Motor neuron (in vitro differentiated cells): ENCODE measurements around the gene ARHGAP10. TPM values are rescaled to one million over a fixed set of nuclear protein-coding genes. Genes with fewer than 3 reads are reported as not detected.

Source experiments
- ATAC-seq, 8 experiments: fragments of 200-7000 bp; cut with Tn5 transposase; replicated peaks in 6 of 8; 2 replicates each; pipeline ENCODE4 v1.8.0; 2021; ENCODE audit warnings: mild to moderate bottlenecking in 8 of 8, moderate library complexity in 8 of 8
- H3K27ac ChIP-seq, 2 donors: fragments of 250-450 bp; sonication (Bioruptor Pico); 2 replicates each; pipeline ENCODE4 v1.9.0; 2021; ENCODE audit warnings: antibody characterized with exemption in 2 of 2, mild to moderate bottlenecking in 2 of 2, moderate library complexity in 1 of 2
- H3K4me1 ChIP-seq, 2 donors: fragments of 250-450 bp; sonication (Bioruptor Pico); replicated peaks in 1 of 2; 2 replicates each; pipeline ENCODE4 v1.6.1; 2021; ENCODE audit warnings: antibody characterized with exemption in 2 of 2, mild to moderate bottlenecking in 2 of 2, moderate library complexity in 1 of 2
- H3K4me3 ChIP-seq, 5 donors: fragments of 250-450 bp; sonication (Bioruptor Pico); 2 replicates each; pipeline ENCODE4 v1.9.0; 2021; ENCODE audit warnings: antibody characterized with exemption in 5 of 5, mild to moderate bottlenecking in 5 of 5, moderate library complexity in 4 of 5
- WGBS, 10 experiments: fragments of 450-650 bp; shearing (Covaris generic); methylation state at CpG; one replicate each; pipeline ENCODE4 v1.0.0; 2022; 5-methylcytosine and 5-hydroxymethylcytosine counted together
- in situ Hi-C, 9 experiments: fragments of 400-800 bp; cut with MboI; loops; one replicate each; pipeline ENCODE4 v1.15.0; 2021; ENCODE audit warnings: low sequenced_read_pairs in 9 of 9, low pct_unique_long_range_greater_than_20kb in 2 of 9; ENCODE audit not compliant: unreplicated experiment in 9 of 9
- total RNA-seq, 8 experiments: library from RNA; unstranded; fragments of 300-600 nt; gene quantifications; 2 replicates each; pipeline versions ENCODE4 v1.2.3 to v1.2.4, GENCODE V29; 2022

ARHGAP10 gene
- total RNA-seq, 8 experiments from 2014 or later: 1.6 to 16.1 (median 8.2) TPM

DNA sequence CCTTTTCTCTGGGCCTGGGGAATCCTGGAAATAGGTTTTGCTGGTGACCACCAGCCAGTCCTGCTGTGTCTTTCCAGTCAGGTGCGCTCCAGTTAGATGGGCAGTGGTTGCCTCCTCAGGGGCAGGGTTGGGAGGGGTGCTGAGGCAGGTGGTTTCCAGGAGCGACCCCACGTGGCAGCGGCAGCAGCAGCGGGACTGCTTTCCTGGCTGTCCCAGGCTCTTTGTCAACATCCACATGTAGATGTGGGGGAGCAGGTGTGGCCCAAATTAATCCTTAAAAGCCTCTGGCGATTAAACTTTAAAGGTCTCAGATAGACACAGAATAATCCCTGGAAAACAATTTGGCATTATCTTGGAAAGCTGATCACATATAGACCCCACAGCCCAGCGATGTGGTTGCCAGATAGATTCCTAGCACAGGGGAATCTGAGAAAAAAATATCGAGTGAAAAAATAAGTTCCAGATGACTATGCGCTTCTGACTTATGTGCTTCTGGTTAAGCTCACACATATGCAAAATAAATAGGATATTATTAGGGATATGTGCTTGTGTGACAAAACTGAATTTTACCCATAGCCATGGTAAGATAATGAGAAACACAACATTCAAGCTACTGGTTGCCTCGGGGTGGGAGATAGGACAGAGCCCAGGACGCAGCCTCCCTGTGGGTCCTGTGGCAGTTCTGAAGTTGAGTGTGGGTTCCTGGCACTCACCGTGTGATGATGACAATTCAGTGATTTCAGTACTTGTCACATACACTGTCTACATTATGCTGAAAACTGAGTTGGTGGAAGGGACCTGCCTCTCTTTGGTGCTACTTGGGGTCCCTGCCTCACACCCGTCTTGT, 336.4 kb downstream of the ARHGAP10 start:
- peaks cover 10 to 13% of the 10 kb centered on the region in 2 donors for H3K4me1 ChIP-seq
- ATAC-seq: peak in 3 of 8 experiments; percentile 4 to 14 (median 5)
- 22 to 94% (median 62%) methylated on average over 1 to 7 of the region's 13 CpGs; no CpG with 5 or more reads in 2 of the 10 experiments for WGBS, 10 experiments
- in situ Hi-C loops: no loop called here
- no peak overlapping the region for H3K4me3 ChIP-seq
- no peak overlapping the region for H3K27ac ChIP-seq

DNA sequence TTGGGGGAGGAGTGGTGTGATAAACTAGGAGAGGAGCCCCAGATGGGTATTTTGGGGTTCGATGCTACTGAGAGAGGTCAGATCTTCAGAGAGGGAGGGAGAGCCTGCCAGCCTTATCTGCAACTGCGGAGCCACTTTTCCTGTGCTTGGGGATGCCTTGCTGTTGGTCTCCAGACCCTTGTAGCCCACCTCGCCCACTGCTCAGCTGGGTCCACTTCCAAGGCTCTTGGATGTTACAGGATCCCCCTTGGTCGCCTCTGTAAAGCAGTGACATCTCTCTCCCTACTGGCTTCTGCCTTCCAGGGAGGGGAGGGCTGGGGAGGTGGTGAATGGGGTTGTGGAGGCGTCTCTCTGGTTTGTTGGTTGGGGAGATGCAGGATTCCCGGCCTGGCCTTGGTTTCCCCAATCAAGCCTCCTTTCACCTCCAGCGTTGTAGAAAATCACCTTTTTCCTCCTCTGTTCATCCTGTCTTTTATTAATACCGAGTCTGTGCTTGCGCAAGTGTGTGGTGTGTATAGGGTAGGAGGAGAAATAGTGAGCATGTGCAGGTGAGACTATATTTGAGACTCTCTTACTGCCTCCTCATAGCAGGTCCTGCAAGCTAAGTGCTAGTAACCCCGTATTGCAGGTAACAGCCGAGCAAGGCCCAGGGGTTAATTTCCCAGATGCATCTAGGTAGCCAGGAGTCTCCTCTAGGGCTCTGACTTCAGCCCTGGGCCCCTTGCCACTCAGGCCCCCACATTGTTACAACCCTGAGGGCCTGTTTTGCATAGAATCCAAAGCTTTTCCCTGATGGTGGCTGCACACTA, 337.4 kb downstream of the ARHGAP10 start:
- in situ Hi-C loops: no loop called here
- WGBS, 10 experiments: 86 to 100% (median 100%) methylated on average over 1 to 4 of the region's 11 CpGs; no CpG with 5 or more reads in 3 of the 10 experiments
- Histone ChIP-seq H3K27ac (no peak overlapping the region), H3K4me1 (peaks cover 8 to 14% of the 10 kb centered on the region in 2 donors), H3K4me3 (no peak overlapping the region)
- ATAC-seq: no peak

DNA sequence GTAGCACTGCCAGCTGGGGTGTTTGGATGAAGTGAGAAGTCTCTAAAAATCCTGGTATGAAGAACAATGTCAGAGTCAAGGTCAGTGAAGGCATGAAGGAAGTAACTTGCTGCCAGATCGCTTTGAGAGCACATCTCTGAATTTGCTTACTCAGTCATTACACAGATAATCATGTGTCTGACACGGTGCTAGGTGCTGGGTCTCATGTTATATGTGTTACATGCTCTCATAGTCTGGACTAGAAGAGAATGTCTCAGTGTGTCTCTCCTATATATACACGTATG, 337.9 kb downstream of the ARHGAP10 start:
- H3K27ac ChIP-seq: no peak overlapping the region
- in situ Hi-C loops: no loop called here

DNA sequence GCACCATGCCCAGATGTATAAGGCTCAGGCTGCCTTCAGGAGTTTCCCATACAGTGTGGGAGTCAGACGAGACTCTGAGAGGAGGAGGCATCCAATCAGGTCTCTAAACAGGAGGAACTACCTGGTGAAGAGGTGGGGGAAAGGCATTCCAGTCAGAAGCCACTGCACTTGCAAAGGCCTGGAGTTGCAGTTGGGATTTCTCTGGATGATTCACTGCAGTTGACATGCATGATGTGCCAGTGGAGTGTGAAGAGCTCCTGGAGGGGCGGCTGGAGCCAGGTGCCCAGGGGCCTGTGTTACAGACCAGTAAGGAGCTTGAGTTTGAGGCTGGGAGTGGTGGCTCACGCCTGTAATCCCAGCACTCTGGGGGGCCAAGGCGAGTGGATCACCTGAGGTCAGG, 339.1 kb downstream of the ARHGAP10 start:
- Histone ChIP-seq H3K4me3 (no peak overlapping the region), H3K4me1 (peaks cover 0 to 3% of the 10 kb centered on the region in 2 donors), H3K27ac (no peak overlapping the region)
- in situ Hi-C loops: no loop called here
- ATAC-seq: no peak
- WGBS, 10 experiments: 40 to 100% (median 82%) methylated on average over 1 to 2 of the region's 4 CpGs; no CpG with 5 or more reads in 4 of the 10 experiments

More for the DNA sequence above, 337.9 kb downstream of the ARHGAP10 start:
- WGBS, 10 experiments: 33 to 100% (median 60%) methylated on average over 1 to 2 of the region's 3 CpGs; no CpG with 5 or more reads in 5 of the 10 experiments
- no peak overlapping the region for H3K4me3 ChIP-seq
- peak in 1 of 8 experiments; percentile 10 for ATAC-seq
- H3K4me1 ChIP-seq: peaks cover 6 to 8% of the 10 kb centered on the region in 2 donors

DNA sequence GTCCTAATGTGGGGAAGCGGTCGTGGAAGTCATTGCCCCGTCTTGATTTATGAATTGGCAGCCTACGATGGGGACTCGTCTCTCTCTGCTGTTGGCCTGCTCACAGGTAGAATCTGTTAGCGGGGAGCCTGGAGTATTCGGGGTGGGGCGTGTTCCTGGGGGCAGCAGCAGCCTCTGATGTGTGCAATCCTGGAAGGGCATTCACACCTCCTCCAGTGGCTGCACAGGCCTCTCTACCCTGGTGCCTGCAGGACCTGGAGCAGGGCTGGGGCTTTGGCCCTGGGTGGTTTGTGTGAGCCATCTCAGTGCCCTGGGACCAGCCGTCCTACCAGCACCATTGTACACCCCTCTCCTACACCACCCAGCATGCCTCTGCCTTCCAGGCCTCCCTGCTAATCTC, 340.9 kb downstream of the ARHGAP10 start:
- in situ Hi-C loops: no loop called here
- Histone ChIP-seq H3K4me1 (peaks cover 0 to 3% of the 10 kb centered on the region in 2 donors), H3K27ac (no peak overlapping the region), H3K4me3 (no peak overlapping the region)
- 82 to 93% methylated on average over 3 to 5 of the region's 9 CpGs; no CpG with 5 or more reads in 8 of the 10 experiments for WGBS, 10 experiments
- ATAC-seq: no peak

DNA sequence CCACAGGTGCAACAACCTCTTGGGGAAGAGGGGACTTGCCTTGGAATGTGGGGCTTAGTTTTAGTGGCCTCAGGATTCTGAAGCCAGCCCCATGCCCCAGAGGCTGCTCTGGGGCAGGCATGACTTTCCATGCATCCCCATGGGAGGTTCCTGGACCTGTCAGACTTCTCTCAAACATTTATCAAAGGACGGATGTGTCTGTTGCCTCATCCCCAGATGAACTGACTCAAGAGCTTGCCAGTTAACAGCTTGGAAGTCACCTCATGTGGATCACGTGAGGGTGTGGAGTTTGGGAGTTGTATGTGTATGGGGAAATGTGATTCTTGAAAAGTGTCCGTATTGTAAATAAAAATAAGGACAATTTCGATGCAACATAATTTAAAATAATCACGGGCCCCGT, 341.5 kb downstream of the ARHGAP10 start:
- H3K4me1 ChIP-seq: peaks cover 0 to 3% of the 10 kb centered on the region in 2 donors
- H3K4me3 ChIP-seq: no peak overlapping the region
- no peak for ATAC-seq
- no peak overlapping the region for H3K27ac ChIP-seq
- in situ Hi-C loops: no loop called here
- 83 to 100% (median 92%) methylated on average over 2 to 3 of the region's 6 CpGs; no CpG with 5 or more reads in 3 of the 10 experiments for WGBS, 10 experiments

DNA sequence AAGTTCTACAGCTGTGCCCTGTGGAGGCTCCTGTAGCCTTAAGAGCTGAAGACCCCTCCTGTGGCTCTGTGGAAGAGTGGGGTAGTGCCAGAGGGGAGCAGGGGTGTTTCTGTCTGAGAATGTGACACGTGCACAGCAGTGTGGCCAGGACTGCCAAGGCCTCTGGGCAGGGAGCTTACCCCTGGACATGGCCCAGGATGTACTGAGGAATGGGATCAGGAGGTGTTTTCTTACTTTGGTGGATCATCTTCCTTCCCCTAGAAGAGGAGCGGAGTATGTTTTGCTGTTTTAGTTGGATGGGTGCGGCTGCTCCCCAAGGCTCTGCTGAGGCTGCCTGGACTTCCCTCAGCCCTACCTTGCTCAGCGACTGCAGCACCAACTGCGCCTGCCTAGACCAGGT, 342.6 kb downstream of the ARHGAP10 start:
- Histone ChIP-seq H3K27ac (no peak overlapping the region), H3K4me1 (peaks cover 0 to 3% of the 10 kb centered on the region in 2 donors), H3K4me3 (no peak overlapping the region)
- in situ Hi-C loops: no loop called here
- ATAC-seq: no peak
- 87 to 100% (median 98%) methylated on average over 1 to 4 of the region's 5 CpGs; no CpG with 5 or more reads in 6 of the 10 experiments for WGBS, 10 experiments

DNA sequence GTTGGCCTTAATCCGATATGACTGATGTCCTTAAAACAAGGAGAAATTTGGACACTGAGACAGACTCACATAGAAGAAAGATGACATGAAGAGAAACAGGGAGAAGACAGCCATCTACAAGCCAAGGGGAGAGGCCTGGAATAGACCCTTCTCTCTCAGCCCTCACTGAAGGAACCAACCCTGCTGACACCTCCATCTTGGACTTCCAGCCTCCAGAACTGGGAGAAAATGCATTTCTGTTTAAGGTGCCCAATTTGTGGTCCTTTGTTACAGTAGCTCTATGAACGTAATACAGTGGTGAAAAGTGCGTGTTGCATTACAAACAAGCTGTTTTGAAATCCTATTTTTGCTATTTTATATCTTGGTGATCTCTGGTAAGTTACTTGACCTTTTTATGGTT, 343.6 kb downstream of the ARHGAP10 start:
- Histone ChIP-seq H3K4me1 (peaks cover 0 to 3% of the 10 kb centered on the region in 2 donors), H3K4me3 (no peak overlapping the region), H3K27ac (no peak overlapping the region)
- 84 to 100% (median 100%) methylated on average over 1 to 3 of the region's 3 CpGs; no CpG with 5 or more reads in 1 of the 10 experiments for WGBS, 10 experiments
- in situ Hi-C loops: no loop called here
- no peak for ATAC-seq

DNA sequence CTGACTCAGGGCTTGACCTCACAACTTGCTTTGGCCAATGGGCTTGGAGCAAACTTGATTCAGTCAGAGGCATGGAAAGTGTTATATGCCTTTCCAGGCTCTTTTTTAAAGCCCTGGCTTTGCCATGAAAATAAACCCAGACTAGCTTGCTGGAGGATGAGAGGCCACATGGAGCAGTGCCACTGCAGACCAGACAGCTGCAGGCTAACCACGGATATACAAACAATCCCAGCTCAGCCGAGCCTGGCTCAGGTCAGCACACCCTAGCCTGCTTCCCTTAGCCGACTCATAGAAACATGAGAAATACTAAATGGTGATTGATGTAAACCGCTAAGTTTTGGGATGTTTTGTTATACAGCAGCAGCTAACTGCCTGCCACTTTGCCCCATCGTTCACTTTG, 345.1 kb downstream of the ARHGAP10 start:
- ATAC-seq: no peak
- in situ Hi-C loops: no loop called here
- H3K4me3 ChIP-seq: no peak overlapping the region
- 83 to 100% (median 90%) methylated on average over 2 to 5 of the region's 5 CpGs; no CpG with 5 or more reads in 3 of the 10 experiments for WGBS, 10 experiments
- peaks cover 0 to 3% of the 10 kb centered on the region in 2 donors for H3K4me1 ChIP-seq
- H3K27ac ChIP-seq: no peak overlapping the region

DNA sequence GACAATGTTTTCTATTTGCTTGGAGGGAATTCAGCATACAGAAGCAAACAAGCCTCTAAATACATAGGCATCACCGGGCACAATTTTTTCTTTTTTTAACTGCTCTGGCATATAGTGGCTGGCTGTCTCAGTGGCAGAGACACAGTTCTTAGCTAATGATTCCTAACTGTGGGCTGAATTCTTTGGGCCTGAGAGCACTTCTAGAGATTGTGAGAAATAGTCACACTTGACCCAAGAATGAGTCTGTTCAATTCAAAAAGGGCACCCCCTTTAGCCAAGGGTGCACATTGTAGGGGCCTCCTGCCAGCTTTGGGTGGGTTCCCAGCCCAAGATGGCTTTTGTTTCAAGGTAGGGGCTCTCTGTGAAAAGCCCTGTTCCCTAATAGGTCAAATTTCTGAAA, 345.7 kb downstream of the ARHGAP10 start:
- 80 to 100% (median 100%) methylated on average over 1 of the region's 1 CpG; no CpG with 5 or more reads in 4 of the 10 experiments for WGBS, 10 experiments
- Histone ChIP-seq H3K27ac (no peak overlapping the region), H3K4me3 (no peak overlapping the region), H3K4me1 (peaks cover 0 to 3% of the 10 kb centered on the region in 2 donors)
- ATAC-seq: no peak
- in situ Hi-C loops: no loop called here

DNA sequence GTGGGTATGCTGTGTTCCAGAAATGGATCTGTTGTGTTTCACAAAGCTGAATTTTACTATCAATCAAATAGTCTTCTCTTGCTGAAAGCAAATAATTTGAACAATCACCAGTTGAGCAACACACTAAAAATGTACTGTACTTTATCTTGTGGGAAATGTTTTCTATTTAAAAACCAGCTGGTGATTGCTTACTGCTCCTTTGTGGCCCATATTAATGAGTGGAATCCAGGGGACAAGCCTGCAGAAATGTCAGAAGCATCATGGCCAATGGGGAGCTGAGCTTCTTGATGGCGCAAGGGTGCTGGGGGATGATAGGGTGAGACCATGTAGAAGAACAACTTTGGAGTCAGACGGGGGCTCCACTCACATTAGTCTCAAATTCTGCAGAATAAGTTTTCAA, 346.2 kb downstream of the ARHGAP10 start:
- Histone ChIP-seq H3K27ac (no peak overlapping the region), H3K4me3 (no peak overlapping the region), H3K4me1 (peaks cover 0 to 3% of the 10 kb centered on the region in 2 donors)
- no peak for ATAC-seq
- 80 to 100% (median 97%) methylated on average over 1 to 2 of the region's 2 CpGs; no CpG with 5 or more reads in 6 of the 10 experiments for WGBS, 10 experiments
- in situ Hi-C loops: no loop called here

DNA sequence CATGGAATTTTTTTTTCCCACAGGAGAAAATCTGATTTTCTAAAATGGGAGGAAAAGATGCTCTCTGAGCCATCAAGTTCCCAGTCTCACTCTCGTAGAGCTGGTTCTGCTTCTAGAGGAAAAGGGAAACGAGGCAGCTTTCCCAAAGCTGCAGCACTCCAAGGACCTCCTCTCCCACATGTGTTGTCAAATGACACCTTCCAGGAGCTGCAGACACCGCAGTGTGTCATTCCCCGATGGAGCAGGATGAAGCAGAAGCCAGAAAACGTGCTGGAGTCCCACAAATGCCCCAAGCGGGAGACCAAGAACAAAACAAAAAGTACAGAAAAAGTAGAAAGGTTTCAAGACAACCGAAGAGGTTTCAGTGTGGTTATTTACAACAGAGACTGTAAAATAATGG, 348.1 kb downstream of the ARHGAP10 start:
- in situ Hi-C loops: no loop called here
- H3K27ac ChIP-seq: no peak overlapping the region
- H3K4me3 ChIP-seq: no peak overlapping the region

DNA sequence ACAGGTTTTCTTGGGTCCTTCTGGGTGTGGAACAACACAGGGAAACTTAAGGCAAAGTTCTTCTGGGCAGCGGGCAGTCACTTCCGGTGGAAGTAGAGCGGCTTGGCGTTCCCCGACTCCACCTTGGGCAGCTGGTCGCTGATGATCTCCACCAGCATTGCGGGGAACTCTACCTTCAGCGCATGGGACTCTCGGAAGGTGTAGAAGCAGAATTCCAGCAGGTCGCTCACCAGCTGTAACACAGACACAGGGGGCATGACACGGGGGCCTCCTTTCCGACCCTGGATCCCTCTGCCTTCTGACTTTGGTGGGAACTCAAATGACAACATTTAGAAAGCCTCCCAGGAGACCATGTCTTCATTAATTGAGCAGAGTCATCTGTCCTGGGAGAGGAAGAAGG, 349.4 kb downstream of the ARHGAP10 start:
- no peak overlapping the region for H3K27ac ChIP-seq
- in situ Hi-C loops: no loop called here
- H3K4me3 ChIP-seq: no peak overlapping the region
- no peak for ATAC-seq
- 90 to 100% (median 100%) methylated on average over 1 to 5 of the region's 12 CpGs; no CpG with 5 or more reads in 3 of the 10 experiments for WGBS, 10 experiments
- H3K4me1 ChIP-seq: no peaks in the 10 kb centered on the region

More for the DNA sequence above, 348.1 kb downstream of the ARHGAP10 start:
- WGBS, 10 experiments: 53 to 100% (median 85%) methylated on average over 2 to 7 of the region's 7 CpGs
- ATAC-seq: no peak
- no peaks in the 10 kb centered on the region for H3K4me1 ChIP-seq
